Prostate gland (tissue), 2 donors: ENCODE measurements around the gene PTPRJ. TPM values are rescaled to one million over a fixed set of nuclear protein-coding genes. Genes with fewer than 3 reads are reported as not detected.

ENCODE experiments used
- DNase-seq: peaks from one replicate; pipeline ENCODE4 v3.0.0-alpha.2; 2019; ENCODE audit warnings: low spot score
- H3K27ac ChIP-seq, 2 donors: fragments of 200-600 bp; sonication (generic); 2 replicates each; pipeline ENCODE4 v1.5.1; 2017 to 2019
- H3K27me3 ChIP-seq: fragments of 200-600 bp; sonication (generic); replicated peaks from 2 replicates; pipeline ENCODE4 v1.5.1; 2019; ENCODE audit not compliant: insufficient read depth
- H3K36me3 ChIP-seq, 2 donors: fragments of 200-600 bp; sonication (generic); 1 replicate in 1 of 2; 2 replicates in 1 of 2; pipeline versions ENCODE4 v1.5.1 to v1.8.1; 2017 to 2019
- H3K4me1 ChIP-seq: fragments of 200-600 bp; sonication (generic); replicated peaks from 2 replicates; pipeline ENCODE4 v1.5.1; 2019
- H3K4me3 ChIP-seq, 2 donors: fragments of 200-600 bp; sonication (generic); 2 replicates each; pipeline ENCODE4 v1.5.1; 2017 to 2019
- H3K9me3 ChIP-seq: fragments of 200-600 bp; sonication (generic); 2 replicates; pipeline ENCODE4 v1.5.1; 2017
- CTCF ChIP-seq, 4 experiments: fragments of 200-600 bp in 2 of 4; fragments of 450-650 bp in 2 of 4; sonication (generic) in 2 of 4; IDR thresholded peaks; 1 replicate in 3 of 4; 2 replicates in 1 of 4; pipeline ENCODE4 v1.5.1; 2016 to 2019; ENCODE audit warnings: antibody characterized with exemption in 4 of 4, mild to moderate bottlenecking in 2 of 4, moderate library complexity in 2 of 4
- POLR2A ChIP-seq: fragments of 450-650 bp; IDR thresholded peaks from one replicate; pipeline ENCODE4 v1.6.1; 2016; ENCODE audit warnings: antibody characterized with exemption, mild to moderate bottlenecking
- POLR2AphosphoS5 ChIP-seq: sonication (generic); formaldehyde crosslinking; IDR thresholded peaks from one replicate; pipeline ENCODE4 v1.6.1; 2017; ENCODE audit warnings: antibody characterized with exemption
- WGBS: methylation state at CpG from one replicate; pipeline ENCODE4 v1.1.5; 2018; 5-methylcytosine and 5-hydroxymethylcytosine counted together
- intact Hi-C: fragments of 100-400 bp; cut with DNase I; formaldehyde crosslinking; loops from one replicate; pipeline ENCODE4 v1.14.2; 2022
- total RNA-seq, 2 donors: library from RNA; depleted of rRNA; stranded (reverse); fragments of >200 nt; gene quantifications; one replicate each; pipeline ENCODE4 v1.1.0, GENCODE V29; 2016

The PTPRJ gene
- total RNA-seq, 2 donors from 2014 or later: 24.9 to 48.0 TPM

GRCh38 chr11:48043991-48044512, 63.7 kb downstream of the PTPRJ start:
- Histone ChIP-seq H3K4me1 (peaks cover 38% of the 10 kb centered on the region), H3K36me3 (no peaks in the 10 kb centered on the region), H3K4me3 (no peak overlapping the region), H3K27ac (peak overlapping the region; percentile 77 to 88), H3K9me3 (no peaks in the 10 kb centered on the region), H3K27me3 (no peaks in the 10 kb centered on the region)
- no peak for DNase-seq
- intact Hi-C loops: no loop called here
- WGBS: 95% methylated on average over 9 of the region's 9 CpGs
- TF ChIP-seq POLR2A (no peak), POLR2AphosphoS5 (no peak), CTCF (IDR thresholded peaks at IDR 0.05) (no peak)

- Histone ChIP-seq H3K4me1 (peaks cover 43% of the 10 kb centered on the region), H3K27me3 (no peaks in the 10 kb centered on the region), H3K9me3 (no peaks in the 10 kb centered on the region), H3K4me3 (no peak overlapping the region), H3K36me3 (no peaks in the 10 kb centered on the region), H3K27ac (peak overlapping the region; percentile 77 to 88)
- TF ChIP-seq POLR2AphosphoS5 (no peak), POLR2A (no peak), CTCF (IDR thresholded peaks at IDR 0.05) (no peak)
- intact Hi-C loops: no loop called here
- 84% methylated on average over 7 of the region's 7 CpGs for WGBS
- DNase-seq: no peak
Measured at GRCh38 chr11:48044577-48044976, 64.2 kb downstream of the PTPRJ start.

- TF ChIP-seq CTCF (IDR thresholded peaks at IDR 0.05) (no peak), POLR2AphosphoS5 (no peak), POLR2A (no peak)
- no peak overlapping the region for H3K4me3 ChIP-seq
- H3K27ac ChIP-seq: peak overlapping the region; percentile 77 to 88
- WGBS: 79% methylated on average over 5 of the region's 5 CpGs
- peaks cover 42% of the 10 kb centered on the region for H3K4me1 ChIP-seq
- no peaks in the 10 kb centered on the region for H3K36me3 ChIP-seq
- intact Hi-C loops: no loop called here
- no peaks in the 10 kb centered on the region for H3K27me3 ChIP-seq
- H3K9me3 ChIP-seq: no peaks in the 10 kb centered on the region
- no peak for DNase-seq
Measured at GRCh38 chr11:48045536-48045935, 65.2 kb downstream of the PTPRJ start.

GRCh38 chr11:48047616-48048015, 67.3 kb downstream of the PTPRJ start:
- peak overlapping the region; percentile 81 to 88 for H3K27ac ChIP-seq
- H3K27me3 ChIP-seq: no peaks in the 10 kb centered on the region
- intact Hi-C loops: no loop called here
- peaks cover 44% of the 10 kb centered on the region for H3K4me1 ChIP-seq
- no peak for DNase-seq
- H3K9me3 ChIP-seq: no peaks in the 10 kb centered on the region
- H3K36me3 ChIP-seq: no peaks in the 10 kb centered on the region
- no peak for TF ChIP-seq CTCF (IDR thresholded peaks at IDR 0.05)
- TF ChIP-seq POLR2A: no peak
- TF ChIP-seq POLR2AphosphoS5: no peak
- no peak overlapping the region for H3K4me3 ChIP-seq
- WGBS: 72% methylated on average over 8 of the region's 8 CpGs

GRCh38 chr11:48049036-48049435, 68.7 kb downstream of the PTPRJ start:
- Histone ChIP-seq H3K27ac (peak overlapping the region; percentile 81 to 88), H3K36me3 (no peaks in the 10 kb centered on the region), H3K4me3 (no peak overlapping the region), H3K9me3 (no peaks in the 10 kb centered on the region), H3K27me3 (no peaks in the 10 kb centered on the region), H3K4me1 (peaks cover 33% of the 10 kb centered on the region)
- TF ChIP-seq CTCF (IDR thresholded peaks at IDR 0.05) (no peak), POLR2AphosphoS5 (no peak), POLR2A (no peak)
- intact Hi-C loops: no loop called here
- DNase-seq: no peak
- 66% methylated on average over 6 of the region's 6 CpGs for WGBS
